NCI-H1105 (cell line): ENCODE data around the gene AUTS2.

Experiments used
- DNase-seq: peaks from one replicate; lab custom pipeline; 2025; lab: John Stamatoyannopoulos, UW

Gene AUTS2

DNA sequence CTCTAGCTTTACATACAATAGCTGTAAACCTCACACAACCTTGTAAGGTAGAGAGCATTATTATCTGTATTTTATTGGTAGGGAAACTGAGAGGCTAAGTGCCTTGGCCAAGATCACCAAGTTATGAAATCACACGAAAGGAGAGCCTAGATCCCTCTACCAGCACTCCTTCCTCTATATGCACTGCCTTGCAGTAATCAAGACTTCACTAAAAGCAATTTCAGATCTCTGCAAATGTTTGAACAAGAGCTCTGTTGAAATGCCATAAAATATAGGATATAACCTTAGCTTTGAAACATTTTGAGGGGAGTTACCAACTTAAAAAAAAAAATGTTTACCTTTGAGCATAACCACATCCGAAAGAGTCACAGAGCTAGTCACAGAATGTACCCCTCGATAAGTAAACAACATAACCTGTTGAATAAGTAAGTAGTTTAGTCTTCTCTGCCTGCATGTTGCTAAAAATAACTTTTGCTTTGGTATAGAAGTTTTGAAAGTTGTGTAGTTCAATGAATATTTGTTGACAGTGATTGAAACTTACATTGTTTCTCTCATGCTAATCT is 709.4 kb downstream of the AUTS2 start:
- DNase-seq, result no peak

- no peak for DNase-seq
These were observed 714.1 kb downstream of the AUTS2 start for GRCh38 chr7:70312336-70312735.

DNA sequence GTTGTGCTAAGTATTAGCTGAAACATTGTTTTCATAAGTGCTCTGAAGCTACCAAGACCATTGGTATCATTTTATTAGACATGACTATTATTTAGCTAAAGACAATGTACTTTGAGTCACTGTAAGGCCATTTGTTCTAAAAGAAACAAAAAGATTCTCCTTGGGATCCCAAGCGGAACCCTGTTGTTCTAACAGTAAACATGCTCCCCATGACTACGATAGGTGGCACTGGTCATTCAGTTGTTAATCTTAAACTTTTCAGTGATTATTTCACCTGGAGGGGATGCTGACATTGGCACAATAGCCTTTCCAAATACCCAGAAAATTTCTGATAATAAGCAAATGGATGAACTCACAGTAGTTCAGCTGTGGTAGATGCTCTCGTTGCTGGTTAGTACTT is 715.0 kb downstream of the AUTS2 start:
- DNase-seq, result no peak

DNA sequence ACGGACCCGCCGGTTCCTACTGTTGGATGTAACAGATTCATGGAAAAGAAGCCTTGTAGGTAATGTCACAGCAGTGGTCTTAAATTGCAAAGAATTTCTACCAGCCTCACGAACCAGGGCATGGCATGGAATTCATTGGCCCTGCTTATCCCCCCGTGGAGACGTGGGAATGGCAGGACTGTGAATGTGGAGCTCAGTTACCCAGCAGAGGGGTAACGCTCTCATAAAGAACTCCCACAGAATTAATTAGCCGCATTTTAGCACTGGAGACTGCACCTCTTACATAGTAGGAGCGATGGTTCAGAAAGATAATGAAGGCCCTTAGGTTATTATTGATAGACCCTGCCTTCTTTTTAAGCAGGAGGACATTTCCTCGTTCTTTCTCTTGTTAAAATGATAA is 715.4 kb downstream of the AUTS2 start:
- DNase-seq, result no peak

GRCh38 chr7:70314221-70314620 is 715.9 kb downstream of the AUTS2 start:
- DNase-seq, result no peak

GRCh38 chr7:70316745-70317144 is 718.5 kb downstream of the AUTS2 start:
- DNase-seq, result no peak

- no peak for DNase-seq
These were observed 719.1 kb downstream of the AUTS2 start for GRCh38 chr7:70317356-70317755.

DNA sequence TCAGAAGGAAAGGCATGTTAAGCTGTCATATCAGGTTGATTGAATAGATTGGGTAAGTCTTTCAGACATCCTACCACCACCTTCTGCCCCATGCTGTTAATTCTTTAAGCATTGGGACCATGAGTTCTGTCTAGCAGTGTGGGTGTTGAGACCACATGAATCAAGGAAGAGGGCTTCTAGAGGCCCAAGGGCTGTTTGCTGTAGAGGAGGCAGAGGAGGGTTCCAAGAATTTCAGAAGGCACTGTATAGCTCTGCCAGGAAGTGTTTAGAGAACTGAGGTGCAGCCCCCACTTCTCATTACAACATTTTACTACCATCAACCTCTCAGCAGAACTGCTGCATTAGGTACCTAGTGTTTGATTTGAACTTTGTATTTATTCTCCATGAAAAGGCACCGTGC is 720.2 kb downstream of the AUTS2 start:
- DNase-seq, result no peak

GRCh38 chr7:70319057-70319456 is 720.8 kb downstream of the AUTS2 start:
- DNase-seq, result no peak

DNA sequence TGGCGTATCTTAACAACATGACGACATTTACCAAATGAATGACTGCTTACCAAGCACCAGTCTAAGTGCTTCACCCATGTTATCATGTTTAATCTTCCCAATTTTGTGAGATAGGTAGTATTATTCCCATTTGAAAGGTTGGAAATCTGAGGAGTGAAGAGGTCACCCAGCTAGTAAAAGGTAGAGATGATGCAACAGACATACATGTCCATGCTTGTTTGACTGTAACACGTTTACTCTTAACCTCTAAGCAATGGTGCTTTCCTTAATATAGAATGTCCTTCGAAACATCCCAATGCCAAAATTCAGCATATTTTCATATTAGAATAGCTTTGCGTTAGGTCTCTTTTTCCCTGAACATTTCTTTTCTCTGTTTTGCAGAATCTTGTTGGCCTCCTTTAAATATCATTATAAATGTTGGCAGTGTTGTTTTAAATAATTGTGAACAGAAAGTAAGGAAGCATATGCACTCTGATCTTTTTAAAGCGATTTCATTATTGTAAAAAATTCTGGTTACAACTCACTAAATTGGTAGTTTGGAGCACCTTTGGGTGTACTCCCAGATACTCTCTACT is 722.8 kb downstream of the AUTS2 start:
- no peak for DNase-seq

DNA sequence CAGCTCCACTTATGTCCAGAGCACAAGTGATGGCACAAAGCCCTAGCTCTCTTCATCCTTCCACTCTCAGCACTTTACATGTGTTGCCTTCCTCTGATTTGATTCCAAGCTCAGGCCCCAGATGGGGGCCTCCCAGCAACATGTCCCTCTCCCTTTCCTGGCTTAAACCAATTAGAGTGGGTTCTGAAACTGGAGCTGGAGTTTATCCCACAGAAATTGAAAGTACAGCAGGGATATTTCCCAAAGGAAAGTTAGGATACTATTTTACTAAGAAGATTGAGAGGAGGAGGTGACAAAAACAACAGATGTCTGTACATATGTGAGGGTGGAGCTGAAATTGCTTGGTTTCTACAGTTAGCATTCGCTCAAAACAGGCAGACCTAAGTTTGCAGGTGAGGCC is 724.6 kb downstream of the AUTS2 start:
- no peak for DNase-seq

- no peak for DNase-seq
These were observed 727.3 kb downstream of the AUTS2 start for GRCh38 chr7:70325509-70326101.

DNA sequence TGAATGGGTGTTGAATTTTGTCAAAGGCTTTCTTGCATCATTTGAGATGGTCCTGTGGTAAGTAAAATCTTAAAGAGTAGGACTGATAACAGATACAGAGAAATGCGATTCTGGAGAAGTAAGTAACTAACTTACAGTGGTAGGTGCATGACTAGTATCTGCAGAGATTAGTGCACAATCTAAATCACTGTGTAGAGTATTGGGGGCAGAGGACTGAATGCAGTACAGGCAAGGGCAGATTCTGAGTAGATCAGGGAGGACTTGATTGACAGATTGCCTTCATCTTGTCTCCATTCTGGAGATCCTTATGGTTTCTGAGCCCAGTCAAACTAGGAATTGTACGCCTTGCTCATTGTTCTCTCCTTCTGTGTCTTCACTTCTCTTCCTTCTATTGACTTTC is 736.0 kb downstream of the AUTS2 start:
- DNase-seq, result no peak

DNA sequence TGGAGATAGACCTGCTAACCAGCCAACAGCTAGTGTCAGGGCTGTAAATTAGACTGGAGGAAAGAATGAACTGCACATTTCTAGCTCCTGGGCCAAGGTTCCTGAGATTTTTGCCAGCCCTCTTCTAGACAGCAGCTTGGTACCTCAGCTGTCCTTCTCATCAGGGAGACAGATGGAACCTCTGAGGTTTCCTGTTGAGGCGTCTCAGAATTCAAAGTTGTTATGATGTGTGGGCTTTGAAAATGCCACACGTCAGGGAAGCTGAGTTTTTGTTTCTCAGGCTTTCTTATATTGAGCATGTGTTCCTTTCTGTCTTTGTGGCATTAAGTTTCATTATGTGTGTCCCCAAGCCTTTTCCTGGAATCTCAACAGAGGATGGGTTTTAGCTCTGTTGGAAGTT is 736.6 kb downstream of the AUTS2 start:
- no peak for DNase-seq

- DNase-seq, result no peak
These were observed 738.3 kb downstream of the AUTS2 start for GRCh38 chr7:70336536-70336935.

DNA sequence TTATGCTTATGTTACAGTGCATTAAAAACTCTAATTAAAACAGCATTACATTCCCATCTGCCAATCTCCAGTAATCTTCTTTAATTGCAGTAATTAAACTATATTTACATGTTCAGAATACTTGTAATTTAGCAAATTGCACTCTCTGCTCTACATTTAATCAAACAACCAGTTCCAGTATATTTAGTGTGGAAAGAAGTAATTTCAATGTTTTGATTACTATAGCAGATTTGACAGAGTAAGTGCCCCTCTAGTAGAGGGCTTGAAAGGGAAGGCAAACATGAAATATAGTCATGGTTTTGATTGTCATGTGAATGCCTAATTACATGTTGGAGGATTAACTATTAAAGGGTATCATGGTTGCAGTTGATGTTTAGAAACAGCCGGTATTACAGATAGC is 739.7 kb downstream of the AUTS2 start:
- peak; percentile 84 for DNase-seq

DNA sequence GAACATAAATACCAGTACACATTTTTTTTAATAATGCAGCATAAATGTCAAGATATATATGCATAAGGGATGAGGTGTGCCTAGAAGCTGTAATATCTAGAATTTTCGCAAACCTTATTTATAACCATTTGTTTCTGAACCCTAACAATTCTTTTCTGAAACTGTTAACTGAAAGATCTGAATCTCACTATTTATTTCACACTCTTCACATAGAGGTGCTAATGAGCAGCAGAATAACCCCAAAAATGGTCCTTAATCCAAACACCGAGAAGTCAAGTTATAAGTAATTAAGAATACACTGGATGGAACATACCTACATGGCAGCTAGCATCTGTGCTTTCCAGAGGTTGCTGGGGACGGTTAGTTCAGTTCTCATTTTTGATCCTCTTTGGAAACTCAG is 742.0 kb downstream of the AUTS2 start:
- no peak for DNase-seq

DNA sequence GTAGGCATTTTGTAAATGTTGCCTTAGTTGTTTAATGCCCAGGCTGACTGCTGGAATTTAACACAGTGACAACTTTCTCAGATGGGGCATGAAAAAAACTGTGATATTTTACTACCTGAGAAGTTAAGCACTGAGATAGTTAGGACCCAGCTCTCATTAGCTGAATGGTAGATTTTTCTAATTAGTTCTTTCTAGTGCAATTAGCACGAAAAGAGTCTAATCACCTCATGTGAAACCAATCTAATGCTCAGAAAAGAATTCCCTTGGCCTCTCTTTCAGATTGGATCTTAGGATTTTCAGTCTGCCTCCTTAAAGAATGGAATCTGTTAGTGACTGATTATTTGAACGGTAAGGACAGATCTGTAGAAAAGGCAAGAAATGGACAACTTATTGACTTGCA is 743.2 kb downstream of the AUTS2 start:
- DNase-seq, result no peak

- DNase-seq, result no peak
These were observed 745.2 kb downstream of the AUTS2 start for GRCh38 chr7:70343519-70343918.

DNA sequence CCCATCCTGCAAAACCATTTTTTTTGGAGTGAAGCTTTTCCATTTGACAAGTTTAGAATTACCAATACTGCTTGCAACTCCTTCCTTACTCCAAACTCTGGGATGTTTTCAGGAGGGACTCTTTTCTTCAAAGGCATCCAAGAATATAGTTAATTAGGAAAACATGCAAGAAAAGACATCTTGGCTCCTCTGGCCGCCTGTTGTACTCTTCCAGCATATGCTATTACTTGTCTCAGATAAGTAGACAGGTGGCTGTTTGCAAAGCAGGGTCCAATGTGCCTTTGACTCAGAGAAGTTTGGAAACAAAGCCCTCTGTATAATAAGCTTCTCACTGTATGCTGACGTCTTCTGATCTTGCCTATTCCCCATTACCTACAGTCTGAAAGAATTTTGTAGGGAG is 746.5 kb downstream of the AUTS2 start:
- DNase-seq, result no peak

DNA sequence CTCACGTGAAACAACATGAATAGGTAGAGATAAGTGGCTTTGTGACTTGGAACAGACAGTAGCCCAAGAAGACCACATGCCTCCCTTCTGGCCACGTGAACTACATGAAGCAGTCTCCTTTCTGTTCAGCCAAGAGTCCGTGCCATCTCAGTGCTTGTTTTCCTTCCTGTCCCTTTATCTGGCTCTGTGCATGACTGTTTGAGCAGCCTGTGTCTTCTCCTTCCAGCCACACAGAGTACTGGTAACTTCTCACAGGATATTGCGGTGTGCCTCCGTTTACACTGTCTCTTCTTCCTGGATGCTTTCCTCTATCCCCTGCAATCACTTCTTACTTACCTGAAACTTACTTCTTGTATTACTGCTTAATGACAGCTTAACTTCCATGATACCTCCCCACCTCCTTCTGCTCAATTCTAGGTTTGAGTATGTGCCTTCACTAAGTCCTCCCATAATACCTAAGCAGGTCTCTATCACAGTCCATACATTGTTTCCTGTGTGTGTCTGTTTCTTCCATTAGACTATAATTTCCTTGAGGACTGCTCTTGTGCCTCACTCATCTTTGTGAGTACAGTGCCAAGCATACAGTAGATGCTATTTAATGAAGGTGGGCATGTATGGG is 748.7 kb downstream of the AUTS2 start:
- no peak for DNase-seq

DNA sequence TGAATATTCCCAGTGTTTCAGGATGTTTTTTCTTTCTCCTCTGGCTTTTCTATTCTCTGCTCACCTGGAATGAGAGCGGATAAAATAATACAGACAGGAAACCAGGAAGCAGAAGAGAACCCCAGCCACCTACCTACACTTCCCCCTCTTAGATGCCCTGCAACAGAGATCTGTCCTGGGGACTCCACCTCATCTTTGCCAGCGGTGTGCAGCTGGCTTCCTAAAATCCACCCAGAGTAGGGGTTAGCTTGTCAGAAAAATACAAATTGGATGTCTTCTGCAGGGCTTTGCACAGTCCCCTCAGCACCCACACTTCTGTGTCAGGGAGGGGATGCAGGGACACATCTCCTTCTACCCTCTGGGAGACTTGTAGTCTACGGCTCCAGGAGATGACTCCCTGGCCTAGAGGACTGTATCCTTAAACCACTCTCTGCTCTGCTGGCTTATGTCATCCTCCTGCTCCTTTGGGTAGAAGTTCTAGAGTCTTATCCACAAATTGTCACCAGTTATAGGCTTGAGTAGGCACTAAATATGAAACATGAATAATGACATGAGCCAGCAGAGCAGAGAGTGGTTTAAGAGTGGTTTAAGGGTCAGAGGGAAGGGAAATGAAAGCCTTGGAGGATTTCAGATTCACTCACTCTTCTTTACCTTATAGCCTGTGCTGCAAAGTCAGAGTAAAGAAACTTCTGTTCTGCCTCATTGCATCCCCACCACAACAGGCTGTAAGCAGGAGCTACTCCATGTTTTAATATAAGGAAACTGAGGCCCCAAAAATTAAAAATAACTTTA is 749.4 kb downstream of the AUTS2 start:
- no peak for DNase-seq

GRCh38 chr7:70349031-70349430 is 750.8 kb downstream of the AUTS2 start:
- no peak for DNase-seq
